ENCODE data around the gene LBX1.
"Not testable (repeated sequence)": the region's sequence is repeated elsewhere in the genome, so short reads cannot be mapped to it uniquely, and the experiment has no call there.

LBX1 gene

GRCh38 chr10:101202667-101203066 lies 26.6 kb downstream of the LBX1 start:
- DNase-seq, result not testable (repeated sequence)

GRCh38 chr10:101198326-101198977 lies 30.8 kb downstream of the LBX1 start:
- not testable (repeated sequence) for DNase-seq

GRCh38 chr10:101195921-101196320 lies 33.3 kb downstream of the LBX1 start:
- DNase-seq, result no peak

GRCh38 chr10:101189461-101190401 lies 39.5 kb downstream of the LBX1 start:
- no peak for DNase-seq

- DNase-seq, result no peak
These were observed 40.3 kb downstream of the LBX1 start for GRCh38 chr10:101188942-101189341.

- no peak for DNase-seq
These were observed 45.6 kb downstream of the LBX1 start for GRCh38 chr10:101183458-101184183.

GRCh38 chr10:101182936-101183335 lies 46.3 kb downstream of the LBX1 start:
- DNase-seq, result no peak

Data from effector CD4-positive, alpha-beta T cell (primary cell).